T-helper 1 cell treated with Interleukin-12 subunit alpha and Interleukin-12 subunit beta and Interleukin-4 antibody, amounts not matched to agents 30 μg/mL and 1 μg/mL, for 36 hours (primary cell): ENCODE data around the gene LPAR5.
A peak's percentile ranks its signal among the peaks of the same experiment; 100 is the strongest.

Experiments
- H3K27ac Mint-ChIP-seq: one replicate; pipeline ENCODE4 v1.8.0; 2021; ENCODE audit warnings: mild to moderate bottlenecking, mixed read lengths
- H3K27me3 Mint-ChIP-seq: one replicate; pipeline ENCODE4 v1.8.0; 2021; ENCODE audit warnings: low read depth, mixed read lengths
- H3K36me3 Mint-ChIP-seq: one replicate; pipeline ENCODE4 v1.8.0; 2021; ENCODE audit warnings: low read depth, mixed read lengths
- H3K4me1 Mint-ChIP-seq: one replicate; pipeline ENCODE4 v1.8.0; 2021; ENCODE audit warnings: low read depth, mixed read lengths
- H3K4me3 Mint-ChIP-seq: one replicate; pipeline ENCODE4 v1.8.0; 2021; ENCODE audit warnings: mild to moderate bottlenecking, moderate library complexity, mixed read lengths
- H3K9me3 Mint-ChIP-seq: one replicate; pipeline ENCODE4 v1.8.0; 2021; ENCODE audit warnings: mixed read lengths

LPAR5 gene

GRCh38 chr12:6635856-6636531 lies at the start of gene LPAR5:
Gene LPAR5, minus strand, starts transcription at chr12:6635959. Its CDS starts 14,711 bp downstream, at chr12:6621248.
- peaks cover 25% of the 10 kb centered on the region for H3K4me1 Mint-ChIP-seq
- no peaks in the 10 kb centered on the region for H3K36me3 Mint-ChIP-seq
- no peaks in the 10 kb centered on the region for H3K9me3 Mint-ChIP-seq
- peak within 1 kb of the TSS; percentile 78 for H3K27ac Mint-ChIP-seq
- H3K4me3 Mint-ChIP-seq = peak within 1 kb of the TSS; percentile 55
- peaks cover 4% of the 10 kb centered on the region for H3K27me3 Mint-ChIP-seq

- Mint-ChIP-seq H3K27me3 (no peaks in the 10 kb centered on the region), H3K9me3 (no peaks in the 10 kb centered on the region), H3K36me3 (peaks cover 40% of the 10 kb centered on the region), H3K4me1 (peaks cover 39% of the 10 kb centered on the region), H3K4me3 (no peak overlapping the region), H3K27ac (no peak overlapping the region)
These were observed 48.9 kb upstream of the LPAR5 start for GRCh38 chr12:6684609-6685008.

GRCh38 chr12:6676962-6677361 lies 41.2 kb upstream of the LPAR5 start:
- no peak overlapping the region for H3K4me3 Mint-ChIP-seq
- no peaks in the 10 kb centered on the region for H3K9me3 Mint-ChIP-seq
- H3K27me3 Mint-ChIP-seq = no peaks in the 10 kb centered on the region
- H3K4me1 Mint-ChIP-seq = peaks cover 3% of the 10 kb centered on the region
- H3K36me3 Mint-ChIP-seq = peaks cover 57% of the 10 kb centered on the region
- H3K27ac Mint-ChIP-seq = no peak overlapping the region

DNA sequence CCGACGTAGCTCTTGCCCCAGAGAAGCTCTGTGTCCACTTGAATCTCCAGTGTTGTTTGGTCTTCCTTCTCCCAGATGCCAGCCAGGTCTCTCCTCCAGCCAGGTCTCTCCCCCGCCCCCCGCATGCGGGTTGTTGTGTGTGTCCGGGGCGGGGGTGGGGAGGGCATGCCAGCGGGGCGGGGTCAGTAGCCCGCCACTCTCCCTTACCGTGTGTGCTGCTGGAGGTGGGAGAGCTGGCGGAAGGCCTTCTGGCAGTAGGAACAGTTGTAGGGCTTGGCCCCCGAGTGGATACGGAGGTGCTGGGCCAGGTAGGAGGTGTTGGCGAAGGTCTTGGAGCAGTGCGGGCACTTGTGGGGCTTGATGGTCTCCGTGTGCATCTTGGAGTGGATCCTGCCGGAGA lies 36.4 kb upstream of the LPAR5 start:
- Mint-ChIP-seq H3K36me3 (peaks cover 67% of the 10 kb centered on the region), H3K27ac (no peak overlapping the region)

GRCh38 chr12:6667559-6668210 lies 31.9 kb upstream of the LPAR5 start:
- peaks cover 53% of the 10 kb centered on the region for H3K36me3 Mint-ChIP-seq
- no peak overlapping the region for H3K27ac Mint-ChIP-seq
- H3K4me3 Mint-ChIP-seq = no peak overlapping the region
- H3K9me3 Mint-ChIP-seq = no peaks in the 10 kb centered on the region
- H3K4me1 Mint-ChIP-seq = peaks cover 8% of the 10 kb centered on the region
- no peaks in the 10 kb centered on the region for H3K27me3 Mint-ChIP-seq

More for the DNA sequence above, 36.4 kb upstream of the LPAR5 start:
- Mint-ChIP-seq H3K27me3 (no peaks in the 10 kb centered on the region), H3K4me1 (no peaks in the 10 kb centered on the region), H3K9me3 (no peaks in the 10 kb centered on the region), H3K4me3 (no peak overlapping the region)

- Mint-ChIP-seq H3K36me3 (peaks cover 40% of the 10 kb centered on the region), H3K27me3 (no peaks in the 10 kb centered on the region), H3K9me3 (no peaks in the 10 kb centered on the region), H3K27ac (no peak overlapping the region), H3K4me3 (no peak overlapping the region), H3K4me1 (peaks cover 16% of the 10 kb centered on the region)
These were observed 30.5 kb upstream of the LPAR5 start for GRCh38 chr12:6666211-6666610.

GRCh38 chr12:6664902-6665301 lies 29.1 kb upstream of the LPAR5 start:
- Mint-ChIP-seq H3K36me3 (peaks cover 31% of the 10 kb centered on the region), H3K27ac (peak overlapping the region; percentile 7), H3K27me3 (no peaks in the 10 kb centered on the region), H3K9me3 (no peaks in the 10 kb centered on the region), H3K4me1 (peaks cover 16% of the 10 kb centered on the region), H3K4me3 (no peak overlapping the region)

DNA sequence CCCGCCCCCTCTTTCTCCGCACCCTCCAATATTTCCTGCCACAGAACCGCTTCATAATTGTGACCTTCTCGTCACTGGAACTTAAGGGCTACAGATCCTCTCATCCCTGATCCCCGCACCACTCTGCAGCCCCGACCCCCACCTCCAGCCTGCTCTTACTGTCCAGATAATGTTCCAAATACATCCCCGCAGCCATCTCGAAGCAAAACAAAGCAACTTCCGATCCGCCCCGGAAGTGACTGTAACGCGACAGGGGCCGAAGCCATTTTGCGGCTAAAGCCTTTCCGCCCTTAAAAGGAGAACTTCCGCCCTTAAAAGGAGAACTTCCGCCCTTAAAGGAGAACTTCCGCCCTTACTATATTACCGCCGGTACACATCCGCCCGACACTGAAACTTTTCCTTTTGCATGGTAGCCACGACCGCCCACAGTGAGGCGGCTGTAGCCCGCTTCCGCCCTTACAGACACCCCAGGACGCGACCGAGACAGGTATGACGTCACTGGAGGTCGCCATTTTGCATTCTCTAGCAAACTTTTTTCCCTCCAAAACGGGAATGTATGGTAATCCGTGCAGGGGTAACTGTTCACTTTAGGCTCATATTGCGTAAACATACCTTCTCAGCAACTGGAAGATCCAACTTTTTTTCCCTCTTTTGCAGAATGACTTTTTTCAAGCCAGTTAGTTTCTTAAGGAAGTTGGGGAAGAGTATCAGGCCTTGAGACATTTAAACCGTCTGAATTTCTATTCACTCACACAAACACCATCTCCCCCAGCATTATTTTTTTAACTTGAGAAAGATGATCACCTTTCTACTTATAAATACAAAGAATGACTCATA lies 27.4 kb upstream of the LPAR5 start, which contains the start of gene ING4:
ING4 (minus strand) TSS at position 214 of the 837 bp plus-strand sequence; CDS start at position 196, 18 bp downstream.
- peaks cover 16% of the 10 kb centered on the region for H3K4me1 Mint-ChIP-seq
- peak within 1 kb of the TSS; percentile 90 for H3K4me3 Mint-ChIP-seq
- no peaks in the 10 kb centered on the region for H3K27me3 Mint-ChIP-seq
- no peaks in the 10 kb centered on the region for H3K9me3 Mint-ChIP-seq
- H3K36me3 Mint-ChIP-seq = peaks cover 24% of the 10 kb centered on the region
- peak within 1 kb of the TSS; percentile 92 for H3K27ac Mint-ChIP-seq

GRCh38 chr12:6662602-6662905 lies 26.8 kb upstream of the LPAR5 start:
- Mint-ChIP-seq H3K27ac (peak overlapping the region; percentile 92), H3K36me3 (peaks cover 19% of the 10 kb centered on the region), H3K9me3 (no peaks in the 10 kb centered on the region), H3K27me3 (no peaks in the 10 kb centered on the region), H3K4me3 (peak overlapping the region; percentile 90), H3K4me1 (peaks cover 16% of the 10 kb centered on the region)

DNA sequence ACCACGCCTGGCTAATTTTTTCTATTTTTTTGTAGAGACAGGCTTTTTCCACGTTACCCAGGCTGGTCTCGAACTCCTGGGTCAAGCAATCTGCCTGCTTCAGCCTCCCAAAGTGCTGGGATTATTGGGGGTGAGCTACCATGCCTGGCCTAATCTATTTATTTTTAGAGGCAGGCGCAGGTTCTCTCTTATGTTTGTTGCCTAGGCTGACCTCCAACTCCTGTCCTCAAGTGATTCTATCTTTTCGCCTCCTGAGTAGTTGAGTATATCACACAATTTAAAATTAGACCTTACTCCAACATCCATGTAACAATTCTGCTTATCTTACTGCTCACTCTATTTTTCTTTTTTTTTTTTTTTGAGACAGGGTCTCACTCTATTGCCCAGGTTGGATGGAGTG lies 18.2 kb upstream of the LPAR5 start:
- peaks cover 21% of the 10 kb centered on the region for H3K36me3 Mint-ChIP-seq
- no peaks in the 10 kb centered on the region for H3K9me3 Mint-ChIP-seq
- H3K4me1 Mint-ChIP-seq = no peaks in the 10 kb centered on the region
- H3K4me3 Mint-ChIP-seq = no peak overlapping the region
- H3K27ac Mint-ChIP-seq = no peak overlapping the region
- H3K27me3 Mint-ChIP-seq = no peaks in the 10 kb centered on the region

DNA sequence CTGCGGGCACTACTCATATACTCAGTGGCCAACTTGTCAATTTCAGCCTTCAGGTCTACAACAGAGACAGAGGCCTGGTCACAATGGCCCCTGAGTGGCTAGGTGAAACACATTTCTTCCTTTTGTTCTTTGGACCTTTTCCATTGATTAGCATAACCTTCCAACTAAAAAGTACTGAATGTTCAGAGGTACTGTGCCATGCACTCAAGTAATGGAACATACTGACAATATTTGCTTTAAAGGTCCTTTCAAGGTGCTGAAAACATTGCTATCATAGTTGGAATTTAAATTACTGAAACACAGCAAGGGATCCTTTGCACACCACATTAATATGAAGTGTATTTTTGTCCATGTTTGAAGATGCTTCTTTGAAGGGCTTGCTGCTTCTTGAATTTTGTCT lies 17.6 kb upstream of the LPAR5 start:
- Mint-ChIP-seq H3K4me3 (no peak overlapping the region), H3K36me3 (peaks cover 17% of the 10 kb centered on the region), H3K9me3 (no peaks in the 10 kb centered on the region), H3K27me3 (no peaks in the 10 kb centered on the region), H3K27ac (no peak overlapping the region), H3K4me1 (no peaks in the 10 kb centered on the region)

DNA sequence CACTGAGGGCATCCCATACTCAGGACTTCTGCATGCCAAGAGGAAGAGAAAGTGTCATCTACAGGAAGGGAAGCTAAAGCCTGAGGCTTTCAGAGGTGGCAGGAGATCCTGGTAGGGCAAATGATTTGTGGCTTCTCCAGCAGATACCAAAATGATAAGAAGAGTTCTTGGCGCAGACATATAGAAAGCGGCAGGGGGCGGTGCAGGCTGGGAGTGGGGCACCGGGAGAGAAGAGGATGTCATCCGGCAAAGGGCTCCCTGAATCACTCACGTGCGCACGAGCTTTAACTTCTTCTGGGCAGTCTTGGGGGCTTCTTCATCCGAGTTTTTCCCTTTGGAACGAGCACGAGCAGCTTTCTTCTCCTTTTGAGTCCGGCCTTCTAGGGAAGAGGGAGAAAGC lies 16.6 kb upstream of the LPAR5 start:
- H3K27me3 Mint-ChIP-seq = no peaks in the 10 kb centered on the region
- H3K27ac Mint-ChIP-seq = no peak overlapping the region
- no peaks in the 10 kb centered on the region for H3K4me1 Mint-ChIP-seq
- H3K9me3 Mint-ChIP-seq = no peaks in the 10 kb centered on the region
- H3K4me3 Mint-ChIP-seq = no peak overlapping the region
- peaks cover 21% of the 10 kb centered on the region for H3K36me3 Mint-ChIP-seq

DNA sequence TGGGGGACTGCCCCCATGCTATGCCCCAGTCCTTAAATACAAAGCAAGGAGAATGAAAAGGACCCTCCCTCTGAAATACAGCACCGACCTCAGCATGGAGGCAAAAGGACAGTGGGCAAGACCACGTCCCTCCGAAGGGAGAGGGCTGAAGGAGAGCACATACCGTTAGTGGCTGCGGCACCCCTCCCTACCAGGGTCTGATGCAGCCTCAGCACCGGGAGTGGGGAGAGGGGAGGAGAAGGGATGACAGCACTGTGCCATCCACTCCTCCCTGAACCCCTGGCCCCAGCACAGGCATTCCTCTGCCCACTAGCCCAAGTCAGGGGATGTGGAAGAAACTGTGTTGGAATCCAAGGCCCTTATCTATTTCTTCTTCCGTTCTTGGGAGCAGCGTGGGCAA lies 15.1 kb upstream of the LPAR5 start:
- no peak overlapping the region for H3K27ac Mint-ChIP-seq
- H3K36me3 Mint-ChIP-seq = peaks cover 25% of the 10 kb centered on the region
- no peaks in the 10 kb centered on the region for H3K9me3 Mint-ChIP-seq
- H3K4me1 Mint-ChIP-seq = peaks cover 4% of the 10 kb centered on the region
- H3K4me3 Mint-ChIP-seq = no peak overlapping the region
- no peaks in the 10 kb centered on the region for H3K27me3 Mint-ChIP-seq

GRCh38 chr12:6647083-6647604 lies 11.4 kb upstream of the LPAR5 start, which contains the start of gene ACRBP:
Gene ACRBP, minus strand, starts transcription at chr12:6647432. Its CDS starts 66 bp downstream, at chr12:6647366.
- H3K36me3 Mint-ChIP-seq = peaks cover 25% of the 10 kb centered on the region
- H3K9me3 Mint-ChIP-seq = peaks cover 22% of the 10 kb centered on the region
- H3K27ac Mint-ChIP-seq = peak within 1 kb of the TSS; percentile 52
- peak within 1 kb of the TSS; percentile 66 for H3K4me3 Mint-ChIP-seq
- peaks cover 6% of the 10 kb centered on the region for H3K27me3 Mint-ChIP-seq
- H3K4me1 Mint-ChIP-seq = peaks cover 10% of the 10 kb centered on the region
